ENCODE data around the gene BDKRB2.

GRCh38 chr14:96197969-96198368 lies 6.7 kb upstream of the BDKRB2 start:
- no peak for TF ChIP-seq BHLHE40 (IDR thresholded peaks at IDR 0.05; ENCODE audit: borderline replicate concordance)
- no peak for TF ChIP-seq SP1 (IDR thresholded peaks at IDR 0.05)
- TF ChIP-seq PKNOX1 (IDR thresholded peaks at IDR 0.05): no peak

All from HEK293T (cell line).